Astrocyte (in vitro differentiated cells and primary cell): Measurements from ENCODE around the gene SERPINB1. TPM values are rescaled to one million over a fixed set of nuclear protein-coding genes. Genes with fewer than 3 reads are reported as not detected.

Experiments
- DNase-seq: peaks from one replicate; pipeline ENCODE4 v3.0.0-alpha.2; 2010; ENCODE audit warnings: low read depth
- FAIRE-seq: peaks from 2 replicates; lab custom pipeline; 2011; peaks lifted over from hg19 to GRCh38; lab: Jason Lieb, UNC
- H2AFZ ChIP-seq: 2 replicates; pipeline ENCODE4 v1.6.0; 2012; ENCODE audit warnings: low read depth, low read length, inconsistent platforms
- H3K27ac ChIP-seq: 2 replicates; pipeline ENCODE4 v1.5.1; 2011; ENCODE audit warnings: low read depth, low read length, inconsistent platforms
- H3K27me3 ChIP-seq: 2 replicates; pipeline ENCODE4 v1.6.0; 2011; ENCODE audit warnings: low read length, inconsistent platforms; ENCODE audit not compliant: insufficient read depth
- H3K36me3 ChIP-seq: 2 replicates; pipeline ENCODE4 v1.5.1; 2011; ENCODE audit warnings: low read length, inconsistent platforms; ENCODE audit not compliant: insufficient read depth
- H3K4me1 ChIP-seq: 2 replicates; pipeline ENCODE4 v1.5.1; 2011; ENCODE audit warnings: low read length, inconsistent platforms; ENCODE audit not compliant: insufficient read depth
- H3K4me2 ChIP-seq: 2 replicates; pipeline ENCODE4 v1.6.0; 2012; ENCODE audit warnings: low read length, inconsistent platforms
- H3K4me3 ChIP-seq: 2 replicates; pipeline ENCODE4 v1.5.1; 2011; ENCODE audit warnings: low read depth, mild to moderate bottlenecking, low read length, inconsistent platforms; ENCODE audit not compliant: insufficient read depth
- H3K79me2 ChIP-seq: 2 replicates; pipeline ENCODE4 v1.6.0; 2012; ENCODE audit warnings: mild to moderate bottlenecking, low read length, inconsistent platforms; ENCODE audit not compliant: insufficient read depth
- H3K9ac ChIP-seq: 2 replicates; pipeline ENCODE4 v1.6.0; 2012; ENCODE audit warnings: mild to moderate bottlenecking, low read length, inconsistent platforms
- H3K9me3 ChIP-seq: 2 replicates; pipeline ENCODE4 v1.5.1; 2012; ENCODE audit warnings: low read depth, mild to moderate bottlenecking, low read length, inconsistent platforms; ENCODE audit not compliant: insufficient read depth
- H4K20me1 ChIP-seq: 2 replicates; pipeline ENCODE4 v1.6.0; 2012; ENCODE audit warnings: low read length, inconsistent platforms; ENCODE audit not compliant: insufficient read depth
- H3K27ac Mint-ChIP-seq: one replicate; pipeline ENCODE4 v1.8.0; 2021; ENCODE audit warnings: mild to moderate bottlenecking, mixed read lengths; ENCODE audit not compliant: unreplicated experiment
- H3K27me3 Mint-ChIP-seq: one replicate; pipeline ENCODE4 v1.8.0; 2021; ENCODE audit warnings: low read depth, mixed read lengths; ENCODE audit not compliant: unreplicated experiment
- H3K36me3 Mint-ChIP-seq: one replicate; pipeline ENCODE4 v1.8.0; 2021; ENCODE audit warnings: low read depth, mixed read lengths; ENCODE audit not compliant: unreplicated experiment
- H3K4me1 Mint-ChIP-seq: one replicate; pipeline ENCODE4 v1.8.0; 2021; ENCODE audit warnings: low read depth, mixed read lengths; ENCODE audit not compliant: unreplicated experiment
- H3K4me3 Mint-ChIP-seq: one replicate; pipeline ENCODE4 v1.8.0; 2021; ENCODE audit warnings: mild to moderate bottlenecking, moderate library complexity, mixed read lengths; ENCODE audit not compliant: unreplicated experiment
- H3K9me3 Mint-ChIP-seq: one replicate; pipeline ENCODE4 v1.8.0; 2021; ENCODE audit warnings: mild to moderate bottlenecking, mixed read lengths; ENCODE audit not compliant: unreplicated experiment
- EZH2 ChIP-seq: IDR thresholded peaks from 2 replicates; pipeline ENCODE4 v1.6.1; 2012; ENCODE audit warnings: mild to moderate bottlenecking, low read length, inconsistent platforms; ENCODE audit not compliant: insufficient read depth
- total RNA-seq: library from RNA; stranded (reverse); gene quantifications from 2 replicates; pipeline ENCODE4 v1.2.1, GENCODE V29; 2021
- TF ChIP-seq, protein P1 (sequence below): IDR thresholded peaks from 2 replicates; pipeline ENCODE4 v1.5.1; 2011; ENCODE audit warnings: low read depth, mild to moderate bottlenecking, inconsistent platforms, low read length, moderate library complexity; ENCODE audit not compliant: insufficient read depth

Gene SERPINB1
- total RNA-seq, 1 donor from 2014 or later: 1.5 TPM

DNA sequence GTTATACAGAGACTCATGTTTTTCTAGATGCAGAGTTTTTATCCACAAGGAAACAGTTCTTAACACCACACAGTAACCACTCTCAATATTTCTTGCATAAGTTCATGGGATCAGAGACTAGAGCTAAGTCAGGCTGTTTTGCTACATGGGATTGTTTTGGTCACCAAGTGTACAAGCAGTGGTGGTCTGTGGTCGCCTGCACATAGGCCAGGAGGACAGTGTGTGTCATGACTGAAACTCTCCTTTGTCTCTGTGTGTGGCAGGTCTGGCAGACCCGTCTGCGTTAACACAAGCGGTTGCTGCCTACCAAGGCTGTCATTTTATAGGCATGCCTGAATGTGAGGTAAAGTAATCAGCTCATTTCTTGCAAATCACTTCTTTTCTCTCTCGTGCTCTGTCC lies 57.6 kb downstream of the SERPINB1 start:
- Histone ChIP-seq H3K4me3 (no peak overlapping the region), H3K79me2 (peaks cover 71% of the 10 kb centered on the region), H3K9ac (no peak overlapping the region), H3K27me3 (no peaks in the 10 kb centered on the region), H3K27ac (no peak overlapping the region), H3K4me2 (no peak overlapping the region), H4K20me1 (peaks cover 61% of the 10 kb centered on the region), H2AFZ (no peak overlapping the region), H3K9me3 (no peaks in the 10 kb centered on the region), H3K36me3 (peaks cover 4% of the 10 kb centered on the region), H3K4me1 (peaks cover 3% of the 10 kb centered on the region)
- FAIRE-seq (no peak), DNase-seq (no peak)
- Mint-ChIP-seq H3K27me3 (no peaks in the 10 kb centered on the region), H3K9me3 (no peaks in the 10 kb centered on the region), H3K36me3 (peaks cover 16% of the 10 kb centered on the region), H3K27ac (no peak overlapping the region), H3K4me3 (no peak overlapping the region), H3K4me1 (peaks cover 13% of the 10 kb centered on the region)
- TF ChIP-seq, protein P1, sequence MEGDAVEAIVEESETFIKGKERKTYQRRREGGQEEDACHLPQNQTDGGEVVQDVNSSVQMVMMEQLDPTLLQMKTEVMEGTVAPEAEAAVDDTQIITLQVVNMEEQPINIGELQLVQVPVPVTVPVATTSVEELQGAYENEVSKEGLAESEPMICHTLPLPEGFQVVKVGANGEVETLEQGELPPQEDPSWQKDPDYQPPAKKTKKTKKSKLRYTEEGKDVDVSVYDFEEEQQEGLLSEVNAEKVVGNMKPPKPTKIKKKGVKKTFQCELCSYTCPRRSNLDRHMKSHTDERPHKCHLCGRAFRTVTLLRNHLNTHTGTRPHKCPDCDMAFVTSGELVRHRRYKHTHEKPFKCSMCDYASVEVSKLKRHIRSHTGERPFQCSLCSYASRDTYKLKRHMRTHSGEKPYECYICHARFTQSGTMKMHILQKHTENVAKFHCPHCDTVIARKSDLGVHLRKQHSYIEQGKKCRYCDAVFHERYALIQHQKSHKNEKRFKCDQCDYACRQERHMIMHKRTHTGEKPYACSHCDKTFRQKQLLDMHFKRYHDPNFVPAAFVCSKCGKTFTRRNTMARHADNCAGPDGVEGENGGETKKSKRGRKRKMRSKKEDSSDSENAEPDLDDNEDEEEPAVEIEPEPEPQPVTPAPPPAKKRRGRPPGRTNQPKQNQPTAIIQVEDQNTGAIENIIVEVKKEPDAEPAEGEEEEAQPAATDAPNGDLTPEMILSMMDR: no peak
- no peak for TF ChIP-seq EZH2

DNA sequence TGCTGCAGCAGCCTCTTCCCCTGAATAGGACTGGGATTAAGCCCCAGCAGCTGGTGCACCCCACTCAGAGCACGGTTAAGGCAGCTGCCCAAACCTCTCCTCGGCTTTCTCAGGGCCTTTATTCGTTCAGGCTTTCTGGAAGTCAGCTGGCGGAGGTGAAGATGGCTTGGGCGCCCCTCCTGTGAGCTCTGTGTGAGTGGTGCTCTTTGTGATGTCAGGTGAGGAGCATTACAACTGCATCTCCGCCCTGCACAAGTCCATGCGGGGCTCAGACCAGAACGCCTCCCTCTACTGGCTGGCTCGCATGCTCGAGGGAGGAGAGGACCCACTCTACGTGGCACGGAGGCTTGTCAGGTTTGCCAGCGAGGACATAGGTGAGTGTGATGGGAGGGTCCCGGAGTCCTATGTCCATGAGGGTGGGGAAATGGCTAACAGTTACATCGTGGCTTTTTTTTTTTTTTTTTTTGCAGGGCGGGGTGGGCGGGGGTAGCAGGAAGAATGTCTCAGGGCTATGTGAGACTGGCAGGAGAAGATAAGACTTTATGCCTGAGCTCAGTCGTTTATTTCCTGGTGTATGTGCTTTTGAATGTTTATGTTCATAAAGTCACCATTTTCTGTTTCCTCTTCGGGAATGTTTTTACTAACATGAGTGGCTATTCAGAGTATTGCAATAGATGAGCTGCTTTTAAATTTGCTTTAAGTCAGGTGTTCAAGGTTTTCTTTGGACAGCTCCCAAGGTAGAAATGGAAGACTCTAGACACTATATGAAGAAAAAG lies 58.3 kb downstream of the SERPINB1 start:
- Histone ChIP-seq H3K9ac (no peak overlapping the region), H3K4me3 (no peak overlapping the region), H2AFZ (no peak overlapping the region), H3K4me1 (no peaks in the 10 kb centered on the region), H3K27ac (no peak overlapping the region), H3K27me3 (no peaks in the 10 kb centered on the region), H3K4me2 (no peak overlapping the region), H3K36me3 (peaks cover 7% of the 10 kb centered on the region), H3K79me2 (peaks cover 78% of the 10 kb centered on the region), H3K9me3 (no peaks in the 10 kb centered on the region), H4K20me1 (peaks cover 68% of the 10 kb centered on the region)
- no peak for FAIRE-seq
- H3K36me3 Mint-ChIP-seq: peaks cover 18% of the 10 kb centered on the region
- H3K27ac Mint-ChIP-seq: no peak overlapping the region
- no peak overlapping the region for H3K4me3 Mint-ChIP-seq
- peaks cover 10% of the 10 kb centered on the region for H3K4me1 Mint-ChIP-seq
- TF ChIP-seq, protein P1: no peak
- TF ChIP-seq EZH2: no peak
- no peaks in the 10 kb centered on the region for H3K9me3 Mint-ChIP-seq
- H3K27me3 Mint-ChIP-seq: no peaks in the 10 kb centered on the region
- no peak for DNase-seq

DNA sequence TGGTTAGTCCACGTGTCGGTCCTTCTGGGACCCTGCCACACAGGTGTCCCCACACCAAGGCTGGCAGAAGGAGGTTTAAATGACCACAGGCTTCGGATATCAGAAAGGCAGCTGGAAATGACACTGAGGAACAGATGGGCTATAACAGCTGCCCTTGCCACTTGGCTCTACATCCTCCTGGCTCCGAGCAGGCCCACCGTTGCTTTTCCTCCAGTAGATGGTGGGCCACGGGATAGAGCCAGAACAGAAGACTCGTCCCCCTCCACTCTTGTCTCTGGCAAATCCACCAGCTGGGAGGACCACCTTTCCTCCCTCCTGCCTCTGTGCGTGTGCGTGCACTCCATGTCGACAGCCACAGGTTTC lies 58.9 kb downstream of the SERPINB1 start:
- Histone ChIP-seq H3K9ac (no peak overlapping the region), H4K20me1 (peaks cover 71% of the 10 kb centered on the region), H3K4me3 (no peak overlapping the region), H2AFZ (no peak overlapping the region), H3K9me3 (no peaks in the 10 kb centered on the region), H3K27ac (no peak overlapping the region), H3K79me2 (peaks cover 82% of the 10 kb centered on the region), H3K4me1 (no peaks in the 10 kb centered on the region), H3K27me3 (no peaks in the 10 kb centered on the region), H3K4me2 (no peak overlapping the region), H3K36me3 (peaks cover 7% of the 10 kb centered on the region)
- no peak overlapping the region for H3K4me3 Mint-ChIP-seq
- no peak overlapping the region for H3K27ac Mint-ChIP-seq
- peaks cover 18% of the 10 kb centered on the region for H3K36me3 Mint-ChIP-seq
- TF ChIP-seq, protein P1: no peak
- TF ChIP-seq EZH2: no peak
- H3K4me1 Mint-ChIP-seq: peaks cover 10% of the 10 kb centered on the region
- FAIRE-seq: no peak
- DNase-seq: no peak
- no peaks in the 10 kb centered on the region for H3K27me3 Mint-ChIP-seq
- no peaks in the 10 kb centered on the region for H3K9me3 Mint-ChIP-seq
